Calu3 (cell line): Measurements from ENCODE around the gene ARHGAP45. TPM values are rescaled to one million over a fixed set of nuclear protein-coding genes. Genes with fewer than 3 reads are reported as not detected.

Experiments used
- BruUV-seq: library from RNA; stranded (reverse); fragments of 400-500 nt; replicated peaks from 2 replicates; lab custom pipeline; 2021; lab: Mats Ljungman, UMichigan
- CTCF ChIA-PET: fragments of 300-600 bp; sonication (Branson Sonifier 250); formaldehyde crosslinking; loops from one replicate; lab custom pipeline; 2022; ENCODE audit warnings: antibody characterized with exemption; lab: Charles Lee
- DNase-seq: peaks from one replicate; pipeline ENCODE4 v3.0.0; 2022
- H3K27ac Mint-ChIP-seq: one replicate; pipeline ENCODE4 v1.8.0; 2022; ENCODE audit warnings: mixed read lengths; ENCODE audit not compliant: unreplicated experiment
- H3K27me3 Mint-ChIP-seq: one replicate; pipeline ENCODE4 v1.8.0; 2022; ENCODE audit warnings: mixed read lengths; ENCODE audit not compliant: unreplicated experiment
- H3K36me3 Mint-ChIP-seq: one replicate; pipeline ENCODE4 v1.8.0; 2022; ENCODE audit warnings: mild to moderate bottlenecking, moderate library complexity, mixed read lengths; ENCODE audit not compliant: insufficient read depth, unreplicated experiment
- H3K4me1 Mint-ChIP-seq: one replicate; pipeline ENCODE4 v1.8.0; 2022; ENCODE audit warnings: mild to moderate bottlenecking, low read depth, mixed read lengths; ENCODE audit not compliant: unreplicated experiment
- H3K4me3 Mint-ChIP-seq: one replicate; pipeline ENCODE4 v1.8.0; 2022; ENCODE audit warnings: mild to moderate bottlenecking, low read depth, moderate library complexity, mixed read lengths; ENCODE audit not compliant: unreplicated experiment
- H3K9me3 Mint-ChIP-seq: one replicate; pipeline ENCODE4 v1.8.0; 2022; ENCODE audit warnings: low read depth, mixed read lengths; ENCODE audit not compliant: unreplicated experiment
- intact Hi-C: fragments of 100-400 bp; cut with micrococcal nuclease; formaldehyde crosslinking; loops from one replicate; pipeline ENCODE4 v1.10.0; 2022; ENCODE audit not compliant: unreplicated experiment
- total RNA-seq: library from RNA; stranded (reverse); gene quantifications from 2 replicates; pipeline ENCODE4 v1.2.3, GENCODE V29; 2022
- TF ChIP-seq, protein P1 (sequence below): fragments of 200-600 bp; IDR thresholded peaks from one replicate; pipeline ENCODE4 v1.8.0; 2022; ENCODE audit warnings: antibody characterized with exemption; ENCODE audit not compliant: unreplicated experiment

ARHGAP45 gene
- total RNA-seq, 1 experiment from 2014 or later, result 10.4 TPM

DNA sequence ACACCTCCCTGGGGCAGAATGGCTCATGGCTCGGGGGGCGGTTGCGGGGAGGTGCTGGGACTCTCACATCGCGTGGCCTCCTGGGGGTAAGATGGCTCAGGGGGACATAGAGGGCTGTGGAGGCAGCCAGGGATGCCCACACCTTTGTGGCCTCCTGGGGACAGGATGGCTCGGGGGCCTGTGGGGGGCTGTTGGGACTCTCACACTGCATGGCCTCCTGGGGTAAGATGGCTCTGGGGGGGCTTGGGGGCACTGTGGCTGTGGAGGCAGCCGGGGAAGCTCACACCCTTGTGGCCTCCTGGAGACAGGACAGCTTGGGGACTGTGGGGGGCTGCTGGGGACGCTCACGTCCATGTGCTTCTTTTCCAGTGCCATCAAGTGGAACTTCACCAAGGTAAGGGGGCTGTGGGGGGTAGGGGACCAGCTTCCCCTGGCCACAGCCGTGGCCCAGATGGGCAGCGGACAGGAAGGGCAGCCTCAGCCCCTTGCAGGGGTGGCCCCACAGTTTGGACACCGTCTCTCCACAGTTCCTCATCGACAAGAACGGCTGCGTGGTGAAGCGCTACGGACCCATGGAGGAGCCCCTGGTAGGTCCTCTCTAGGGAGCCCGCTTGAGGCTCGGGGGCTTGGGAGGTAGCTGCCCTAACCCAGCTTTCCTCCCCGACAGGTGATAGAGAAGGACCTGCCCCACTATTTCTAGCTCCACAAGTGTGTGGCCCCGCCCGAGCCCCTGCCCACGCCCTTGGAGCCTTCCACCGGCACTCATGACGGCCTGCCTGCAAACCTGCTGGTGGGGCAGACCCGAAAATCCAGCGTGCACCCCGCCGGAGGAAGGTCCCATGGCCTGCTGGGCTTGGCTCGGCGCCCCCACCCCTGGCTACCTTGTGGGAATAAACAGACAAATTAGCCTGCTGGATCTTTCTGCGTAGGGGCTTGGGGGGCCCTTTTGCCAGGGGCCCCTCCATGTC is 39.2 kb downstream of the ARHGAP45 start:
- H3K36me3 Mint-ChIP-seq, result peaks cover 62% of the 10 kb centered on the region
- intact Hi-C loops, result no loop called here
- peak overlapping the region; percentile 50 for H3K27ac Mint-ChIP-seq
- CTCF ChIA-PET, result interaction anchor here (0.6 kb wide), 1 partner anchor 9 kb away, joined by 3 read pairs; no protein-coding TSS in a partner anchor
- no peaks in the 10 kb centered on the region for H3K9me3 Mint-ChIP-seq
- TF ChIP-seq, protein P1, sequence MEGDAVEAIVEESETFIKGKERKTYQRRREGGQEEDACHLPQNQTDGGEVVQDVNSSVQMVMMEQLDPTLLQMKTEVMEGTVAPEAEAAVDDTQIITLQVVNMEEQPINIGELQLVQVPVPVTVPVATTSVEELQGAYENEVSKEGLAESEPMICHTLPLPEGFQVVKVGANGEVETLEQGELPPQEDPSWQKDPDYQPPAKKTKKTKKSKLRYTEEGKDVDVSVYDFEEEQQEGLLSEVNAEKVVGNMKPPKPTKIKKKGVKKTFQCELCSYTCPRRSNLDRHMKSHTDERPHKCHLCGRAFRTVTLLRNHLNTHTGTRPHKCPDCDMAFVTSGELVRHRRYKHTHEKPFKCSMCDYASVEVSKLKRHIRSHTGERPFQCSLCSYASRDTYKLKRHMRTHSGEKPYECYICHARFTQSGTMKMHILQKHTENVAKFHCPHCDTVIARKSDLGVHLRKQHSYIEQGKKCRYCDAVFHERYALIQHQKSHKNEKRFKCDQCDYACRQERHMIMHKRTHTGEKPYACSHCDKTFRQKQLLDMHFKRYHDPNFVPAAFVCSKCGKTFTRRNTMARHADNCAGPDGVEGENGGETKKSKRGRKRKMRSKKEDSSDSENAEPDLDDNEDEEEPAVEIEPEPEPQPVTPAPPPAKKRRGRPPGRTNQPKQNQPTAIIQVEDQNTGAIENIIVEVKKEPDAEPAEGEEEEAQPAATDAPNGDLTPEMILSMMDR, result no peak
- H3K4me3 Mint-ChIP-seq, result peak overlapping the region; percentile 50
- TSS peak; percentile 72 for BruUV-seq
- H3K4me1 Mint-ChIP-seq, result no peaks in the 10 kb centered on the region
- no peak for DNase-seq
- no peaks in the 10 kb centered on the region for H3K27me3 Mint-ChIP-seq

DNA sequence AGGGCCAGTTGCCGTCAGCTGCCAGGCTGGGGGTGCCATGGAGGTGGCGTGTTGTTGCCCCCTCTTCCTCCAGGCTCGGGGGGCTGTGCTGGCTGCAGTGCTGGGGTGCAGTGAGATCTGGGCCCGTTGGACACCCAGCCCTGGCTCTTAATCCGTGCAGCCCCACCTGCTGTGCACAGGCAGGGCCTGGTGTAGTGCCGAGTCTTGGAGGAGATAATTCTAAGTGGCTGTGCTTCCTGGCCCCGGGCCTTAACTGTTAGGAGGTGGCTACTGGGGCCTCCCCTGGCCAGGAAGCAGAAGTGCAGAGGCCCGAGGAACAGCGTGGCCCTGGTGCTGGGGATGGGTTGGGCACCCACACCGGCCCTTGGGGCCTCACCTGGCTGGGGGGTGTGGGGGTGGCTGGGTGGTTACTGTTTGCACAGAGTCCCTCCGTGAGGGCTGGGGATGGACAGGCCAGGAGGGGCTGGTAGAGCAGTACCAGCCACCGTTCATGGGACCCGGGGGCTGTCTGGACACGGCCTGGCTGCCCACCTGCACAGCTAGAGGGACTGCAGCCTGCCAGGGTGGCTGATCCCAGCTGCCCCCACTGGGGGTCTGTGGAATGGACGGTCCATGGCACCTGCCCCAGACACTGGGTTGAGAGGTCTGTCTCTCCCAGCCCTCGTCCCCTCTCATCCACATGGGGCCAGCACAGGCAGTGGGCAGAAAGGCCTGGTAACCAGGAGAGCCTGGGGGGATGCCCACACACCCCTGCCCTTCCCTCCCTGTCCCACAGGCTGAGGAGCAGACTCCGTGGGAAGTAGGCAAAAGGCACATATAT is 40.1 kb downstream of the ARHGAP45 start:
- CTCF ChIA-PET, result no interaction called here
- intact Hi-C loops, result no loop called here
- H3K27ac Mint-ChIP-seq, result peak overlapping the region; percentile 50
- TF ChIP-seq, protein P1, result no peak
- H3K9me3 Mint-ChIP-seq, result no peaks in the 10 kb centered on the region
- H3K27me3 Mint-ChIP-seq, result no peaks in the 10 kb centered on the region
- H3K4me1 Mint-ChIP-seq, result no peaks in the 10 kb centered on the region
- no TSS peak for BruUV-seq
- peaks cover 63% of the 10 kb centered on the region for H3K36me3 Mint-ChIP-seq
- peak; percentile 54 for DNase-seq
- H3K4me3 Mint-ChIP-seq, result no peak overlapping the region

DNA sequence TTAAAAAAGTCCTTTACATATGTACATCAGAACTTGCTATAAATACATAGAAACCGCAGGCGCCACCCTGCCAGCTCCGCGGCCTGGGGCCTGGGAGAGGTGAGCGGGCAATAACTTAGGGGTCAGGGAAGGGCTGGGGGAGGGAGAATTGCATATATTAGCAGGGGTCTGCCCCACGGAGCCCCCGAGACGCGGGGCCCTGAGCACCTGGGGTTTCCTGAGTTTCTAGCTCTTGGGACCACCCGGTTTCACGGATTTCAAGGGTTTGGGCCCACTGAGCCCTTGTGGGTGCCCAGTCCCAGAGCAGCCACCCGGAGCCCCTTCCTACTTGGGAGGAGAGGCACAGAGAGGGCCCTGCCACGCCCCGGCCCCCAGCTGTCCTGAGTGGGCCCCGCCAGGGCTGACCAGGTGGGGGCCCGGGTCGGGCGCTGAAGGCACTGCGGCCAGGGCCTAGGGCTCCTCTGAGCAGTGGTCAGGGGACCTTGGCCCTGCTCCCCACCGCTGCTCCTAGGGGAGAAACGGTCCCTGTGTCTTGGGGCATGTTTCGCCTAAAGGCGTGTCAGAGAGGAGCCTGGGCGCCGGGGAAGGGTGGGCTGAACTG is 40.8 kb downstream of the ARHGAP45 start:
- no peak overlapping the region for H3K4me3 Mint-ChIP-seq
- H3K4me1 Mint-ChIP-seq, result no peaks in the 10 kb centered on the region
- H3K9me3 Mint-ChIP-seq, result no peaks in the 10 kb centered on the region
- BruUV-seq, result no TSS peak
- intact Hi-C loops, result no loop called here
- H3K27ac Mint-ChIP-seq, result no peak overlapping the region
- no peaks in the 10 kb centered on the region for H3K27me3 Mint-ChIP-seq
- H3K36me3 Mint-ChIP-seq, result peaks cover 63% of the 10 kb centered on the region
- TF ChIP-seq, protein P1, result no peak
- DNase-seq, result no peak
- CTCF ChIA-PET, result no interaction called here
